HG03571 (cell line): ENCODE measurements around the gene KRT74.
"Not testable (repeated sequence)": the region's sequence is repeated elsewhere in the genome, so short reads cannot be mapped to it uniquely, and the experiment has no call there.

ENCODE experiments used
- ATAC-seq: cut with Tn5 transposase; IDR thresholded peaks from one replicate; pipeline ENCODE4 v1.9.1; 2021; ENCODE audit not compliant: unreplicated experiment

KRT74 gene

DNA sequence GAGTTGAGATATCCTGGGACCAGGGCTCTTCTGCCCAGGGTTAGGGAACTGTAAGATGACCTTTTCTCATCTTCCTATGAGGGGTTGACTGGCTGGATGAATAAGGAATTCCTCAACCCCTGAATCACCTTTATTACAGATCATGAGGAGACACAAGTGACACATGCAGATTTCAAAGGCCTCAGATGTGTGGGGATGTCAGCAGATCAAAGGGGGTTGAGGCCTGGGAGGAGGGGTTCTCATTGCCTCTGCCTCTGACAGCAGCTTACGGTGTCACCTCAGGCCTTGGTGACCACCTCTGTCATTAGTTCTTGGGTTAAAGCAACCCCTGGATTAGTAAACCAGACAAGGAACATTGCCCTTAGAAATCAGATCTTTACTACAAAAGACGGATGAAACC, 29.7 kb upstream of the KRT74 start:
- ATAC-seq, result no peak

DNA sequence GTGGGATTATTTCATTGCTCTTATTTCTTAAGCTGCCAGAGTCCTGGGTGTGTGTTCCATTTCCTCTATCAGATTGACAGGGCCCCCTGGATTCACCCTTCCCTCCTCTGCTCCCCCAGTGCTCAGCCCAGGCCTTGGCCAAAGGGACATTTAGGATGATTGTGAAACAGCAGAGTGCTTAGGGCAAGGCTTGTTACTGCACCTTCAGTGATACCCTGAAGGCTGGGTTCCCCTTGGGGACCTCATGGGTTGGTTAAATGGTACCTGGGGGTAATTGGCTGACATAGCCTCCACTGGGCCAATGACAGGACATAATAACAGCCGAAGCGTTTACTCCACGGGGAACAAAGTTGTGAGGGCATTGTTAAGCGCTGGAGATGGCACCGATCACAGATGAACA, 28.9 kb upstream of the KRT74 start:
- no peak for ATAC-seq

DNA sequence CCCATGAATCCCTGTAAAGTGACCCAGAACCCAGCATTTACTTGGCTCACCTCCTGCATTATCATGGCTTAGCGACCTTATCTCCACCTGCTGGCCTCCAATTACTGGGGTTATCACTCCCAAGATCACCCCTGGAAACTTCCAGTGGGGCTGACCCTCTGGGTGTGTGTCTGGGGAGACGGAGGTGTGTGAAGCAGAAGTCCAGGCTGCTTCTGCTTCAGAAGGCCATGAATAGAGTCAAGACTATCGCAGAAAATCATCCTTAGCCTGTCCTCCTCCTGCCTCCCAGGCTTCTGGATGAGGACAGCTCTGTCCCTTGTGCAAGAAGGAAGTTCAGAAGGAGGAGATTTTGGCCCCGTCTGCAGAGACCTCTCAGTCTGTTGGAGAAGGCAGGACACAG, 28.0 kb upstream of the KRT74 start:
- no peak for ATAC-seq

DNA sequence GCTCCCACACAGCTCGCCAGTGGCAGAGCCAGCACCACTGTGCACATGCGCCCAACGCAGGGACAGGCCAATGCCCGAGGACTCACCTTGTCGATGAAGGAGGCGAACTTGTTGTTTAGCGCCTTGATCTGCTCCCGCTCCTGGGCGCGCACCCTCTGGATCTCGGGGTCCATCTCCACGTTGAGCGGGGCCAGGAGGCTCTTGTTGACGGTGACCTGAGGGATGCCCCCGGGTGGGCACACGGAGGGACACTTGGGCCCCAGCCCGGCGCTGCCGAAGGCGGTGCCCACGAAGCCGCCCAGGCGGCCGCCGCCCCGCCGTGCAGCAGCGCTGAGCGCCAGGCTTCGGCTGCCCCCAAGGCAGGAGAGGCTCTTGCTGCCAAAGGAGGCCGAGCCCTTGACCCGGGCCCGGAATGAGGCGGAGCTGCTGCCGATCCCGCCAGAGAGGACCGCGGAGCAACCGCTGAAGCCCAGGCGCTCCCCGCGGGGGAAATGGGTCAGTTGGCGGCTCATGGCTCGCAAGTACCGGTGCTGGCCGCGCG, 27.4 kb upstream of the KRT74 start, which contains the start of gene KRT72:
KRT72 (minus strand) TSS at position 523 of the 541 bp plus-strand sequence; CDS start at position 512, 11 bp downstream.
- no peak for ATAC-seq

DNA sequence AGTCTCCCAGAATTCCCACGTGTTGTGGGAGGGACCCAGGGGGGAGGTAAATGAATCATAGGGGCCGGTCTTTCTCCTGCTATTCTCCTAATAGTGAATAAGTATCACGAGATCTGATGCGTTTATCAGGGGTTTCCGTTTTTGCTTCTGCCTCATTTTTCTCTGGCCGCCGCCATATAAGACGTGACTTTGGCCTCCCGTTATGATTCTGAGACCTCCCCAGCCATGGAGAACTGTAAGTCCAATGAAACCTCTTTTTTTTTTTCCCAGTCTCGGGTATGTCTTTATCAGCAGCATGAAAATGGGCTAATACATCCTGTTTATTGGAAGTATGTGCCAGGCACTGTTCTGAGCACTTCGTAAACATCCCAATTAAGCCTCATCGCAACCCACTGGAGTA, 26.8 kb upstream of the KRT74 start:
- ATAC-seq, result no peak

DNA sequence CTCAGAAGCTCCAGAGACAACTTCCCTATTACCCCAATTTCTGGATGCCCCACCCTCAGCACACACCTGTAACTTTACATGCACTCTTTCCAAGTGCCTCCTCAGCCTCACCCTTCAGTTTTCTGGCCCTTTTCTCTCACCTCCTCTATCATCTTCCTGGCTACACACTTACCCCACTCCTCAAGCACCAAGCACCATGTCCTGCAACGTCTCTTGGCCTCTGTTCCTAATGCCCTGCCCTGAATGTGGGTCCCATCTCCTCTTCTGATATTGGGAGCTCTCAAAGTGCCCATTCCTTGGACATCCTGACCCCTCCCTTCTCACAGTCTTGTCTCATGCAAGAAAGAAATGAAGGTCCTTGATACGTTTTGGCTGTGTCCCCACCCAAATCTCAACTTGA, 26.4 kb upstream of the KRT74 start:
- ATAC-seq, result no peak

DNA sequence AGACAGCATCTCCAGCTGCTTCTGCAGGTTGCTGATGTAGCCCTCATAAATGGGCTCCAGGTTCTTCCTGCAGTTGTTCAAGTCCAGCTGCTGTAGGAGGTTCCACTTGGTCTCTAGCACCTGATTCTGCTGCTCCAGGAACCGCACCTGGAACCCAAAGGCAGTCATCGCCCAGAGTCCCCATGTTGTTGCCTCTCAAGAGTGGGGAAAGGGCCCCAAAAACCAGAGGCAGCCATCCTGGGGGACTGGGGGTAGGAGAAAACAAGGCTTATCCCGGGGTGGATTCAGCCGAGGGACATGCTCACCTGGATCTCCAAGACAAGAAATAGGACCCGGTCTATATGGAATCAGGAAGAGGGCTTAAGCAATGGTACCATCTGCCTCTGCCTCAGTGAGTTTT, 25.3 kb upstream of the KRT74 start:
- no peak for ATAC-seq

DNA sequence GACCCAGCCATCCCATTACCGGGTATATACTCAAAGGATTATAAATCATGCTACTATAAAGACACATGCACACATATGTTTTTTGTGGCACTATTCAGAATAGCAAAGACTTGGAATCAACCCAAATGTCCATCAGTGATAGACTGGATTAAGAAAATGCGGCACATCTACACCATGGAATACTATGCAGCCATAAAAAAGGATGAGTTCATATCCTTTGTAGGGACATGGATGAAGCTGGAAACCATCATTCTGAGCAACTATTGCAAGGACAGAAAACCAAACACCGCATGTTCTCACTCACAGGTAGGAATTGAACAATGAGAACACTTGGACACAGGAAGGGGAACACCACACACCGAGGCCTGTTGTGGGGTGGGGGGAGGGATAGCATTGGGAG, 20.6 kb upstream of the KRT74 start:
- ATAC-seq, result not testable (repeated sequence)

DNA sequence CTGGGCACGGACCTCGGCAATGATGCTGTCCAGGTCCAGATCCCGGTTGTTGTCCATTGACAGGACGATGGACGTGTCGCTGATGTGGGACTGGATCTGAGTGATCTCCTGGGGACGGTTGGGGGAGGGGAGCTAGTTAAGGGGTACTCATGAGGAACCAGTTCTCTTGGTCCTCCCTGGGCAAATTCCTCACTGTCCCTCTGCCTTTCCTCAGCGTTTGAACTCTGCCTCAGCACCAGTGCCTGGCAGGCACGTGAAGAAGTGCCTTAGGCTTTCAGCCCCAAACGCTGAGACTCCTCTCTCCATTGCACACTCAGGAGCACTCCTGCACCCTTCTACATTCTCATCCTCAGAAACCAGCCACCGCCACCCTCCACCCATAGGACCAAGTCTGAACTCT, 17.9 kb upstream of the KRT74 start:
- no peak for ATAC-seq

DNA sequence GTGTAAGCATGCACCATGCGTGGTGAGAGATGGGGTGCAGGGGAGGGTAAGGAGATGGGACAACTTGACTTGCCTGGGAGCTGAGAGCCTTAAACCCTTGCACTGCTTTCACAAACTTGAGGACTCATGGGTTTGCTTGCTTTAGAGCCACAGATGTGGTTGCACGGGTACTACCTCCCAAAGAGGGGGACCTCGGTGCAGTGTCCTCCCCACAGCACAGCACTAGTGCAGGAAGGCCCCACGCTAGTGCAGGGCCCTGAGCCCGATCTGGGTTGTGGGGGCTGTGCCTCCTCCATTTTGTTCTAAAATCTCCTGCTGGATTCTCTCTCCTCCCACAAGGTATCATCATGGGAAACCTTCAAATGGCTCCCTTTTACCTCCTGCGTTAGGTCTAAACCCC, 16.4 kb upstream of the KRT74 start:
- no peak for ATAC-seq

DNA sequence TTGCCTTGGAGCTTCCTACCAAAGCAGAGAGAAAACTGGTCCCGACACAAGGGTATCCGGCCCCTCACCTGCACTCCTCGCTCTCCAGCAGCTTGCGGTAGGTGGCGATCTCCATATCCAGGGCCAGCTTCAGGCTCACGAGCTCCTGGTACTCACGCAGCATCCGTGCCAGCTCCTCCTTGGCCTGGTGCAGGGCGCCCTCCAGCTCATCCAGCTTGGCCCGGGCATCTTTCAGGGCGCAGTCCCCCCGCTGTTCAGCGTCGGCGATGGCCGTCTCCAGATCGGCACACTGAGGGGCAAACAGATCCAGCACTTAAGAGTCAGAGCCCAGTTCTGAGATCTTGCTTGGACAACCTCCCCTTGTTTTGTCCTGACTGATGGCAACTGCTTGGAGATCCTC, 13.9 kb upstream of the KRT74 start:
- no peak for ATAC-seq

DNA sequence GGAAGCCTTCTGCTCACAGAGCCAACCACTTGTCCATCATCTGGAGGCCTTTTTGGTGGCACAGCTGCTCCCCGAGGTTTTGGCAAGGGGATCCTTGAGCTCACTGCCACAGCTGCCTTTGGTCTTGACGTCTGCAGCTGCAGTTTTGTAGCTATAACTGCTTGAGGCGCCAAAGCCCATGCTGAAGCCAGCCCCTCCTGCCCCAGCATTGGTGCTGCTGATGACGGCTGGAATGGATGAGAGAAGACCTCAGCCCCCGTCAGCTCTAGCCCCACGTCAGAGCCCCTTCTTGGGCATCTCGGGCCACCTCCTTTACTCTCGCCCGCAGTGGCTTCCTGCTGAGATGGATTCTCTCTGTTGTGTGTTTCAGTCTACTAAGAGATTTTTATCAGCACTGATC, 12.3 kb upstream of the KRT74 start:
- ATAC-seq, result no peak

DNA sequence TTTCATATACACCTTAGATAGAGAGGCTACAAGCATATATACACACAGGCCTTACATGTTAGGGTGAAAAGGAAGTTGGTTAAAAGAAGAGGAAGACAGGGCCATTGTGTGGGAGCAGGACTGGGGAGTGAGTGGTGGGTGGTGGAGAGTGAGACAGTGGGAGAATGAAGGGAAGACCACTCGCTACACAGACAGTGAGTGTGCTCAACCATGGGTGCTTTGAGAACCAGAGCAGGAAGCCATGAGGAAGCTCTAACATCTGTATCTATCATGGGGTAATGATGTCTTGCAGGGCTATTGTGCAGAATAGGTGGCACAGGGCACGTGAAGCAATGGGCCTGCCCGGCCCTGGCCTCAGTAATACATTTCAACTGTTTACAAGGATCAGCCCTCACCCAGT, 11.4 kb upstream of the KRT74 start:
- no peak for ATAC-seq

DNA sequence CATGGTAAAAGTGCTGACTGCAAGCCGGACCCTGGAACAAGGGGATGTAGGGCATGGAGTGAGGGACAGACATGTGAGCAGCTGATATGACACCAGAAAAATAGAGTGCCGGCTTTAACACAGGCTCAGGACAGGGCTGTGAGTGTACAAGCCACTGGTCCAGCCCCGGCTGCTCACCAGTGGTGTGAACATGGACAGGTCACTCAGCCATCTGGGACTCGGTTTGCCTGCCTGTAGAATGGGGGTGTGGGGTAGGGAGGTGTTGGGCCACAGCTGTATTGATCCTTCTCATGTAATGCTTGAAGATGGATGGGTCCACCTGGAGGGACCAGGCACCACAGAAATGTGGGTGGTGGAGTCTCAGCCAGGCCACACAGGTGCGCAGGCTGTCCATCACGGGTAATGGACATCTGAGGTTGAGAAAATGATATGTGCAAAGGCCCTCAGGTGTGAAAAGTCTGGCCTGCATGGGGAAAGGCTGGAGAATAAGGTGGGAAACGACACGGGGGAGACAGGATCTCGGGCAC, 10.6 kb upstream of the KRT74 start:
- no peak for ATAC-seq

DNA sequence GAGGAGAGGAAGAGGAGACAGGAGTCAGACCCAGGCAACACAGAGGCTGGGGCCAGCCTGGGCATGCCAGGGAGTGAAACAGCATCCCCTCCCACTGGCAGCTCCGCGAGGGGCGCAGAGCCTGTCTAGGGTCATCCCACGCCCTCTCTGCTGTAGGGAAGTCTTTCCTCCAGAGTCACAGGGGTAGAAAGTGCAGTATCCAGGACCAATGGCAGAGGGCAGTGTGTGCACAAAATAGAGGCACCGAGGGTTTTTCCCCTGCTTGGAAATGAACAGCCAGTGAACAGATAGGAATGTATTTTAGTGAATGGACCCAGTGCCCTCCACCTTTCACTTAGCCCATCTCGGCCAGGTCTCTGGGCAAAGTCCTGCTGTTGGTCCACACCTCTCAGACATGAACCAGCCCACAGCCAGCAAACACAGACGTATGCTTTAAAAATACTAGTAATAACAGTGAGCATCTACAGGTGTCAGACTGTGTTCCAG, 9.4 kb upstream of the KRT74 start:
- ATAC-seq, result no peak

DNA sequence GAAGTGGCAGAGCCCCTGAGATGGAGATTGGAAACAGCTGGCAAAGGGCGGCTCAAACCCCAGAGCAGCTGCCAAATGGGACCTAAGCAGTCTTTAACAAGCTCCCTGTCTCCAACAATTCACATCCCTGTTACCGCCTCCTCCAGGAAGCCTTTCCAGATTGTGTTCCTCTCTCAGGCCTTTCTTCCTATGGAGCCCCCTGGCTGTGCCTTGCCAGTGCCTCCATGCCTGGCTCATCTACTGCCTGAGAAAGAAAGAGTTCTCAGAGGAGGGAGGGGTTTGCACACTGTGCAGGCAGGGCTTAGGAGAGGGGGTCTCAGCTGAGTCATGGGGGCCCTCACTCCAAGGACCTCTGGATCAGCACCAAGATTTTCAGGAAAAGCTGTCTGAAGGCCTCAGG, 8.8 kb upstream of the KRT74 start:
- ATAC-seq, result no peak

DNA sequence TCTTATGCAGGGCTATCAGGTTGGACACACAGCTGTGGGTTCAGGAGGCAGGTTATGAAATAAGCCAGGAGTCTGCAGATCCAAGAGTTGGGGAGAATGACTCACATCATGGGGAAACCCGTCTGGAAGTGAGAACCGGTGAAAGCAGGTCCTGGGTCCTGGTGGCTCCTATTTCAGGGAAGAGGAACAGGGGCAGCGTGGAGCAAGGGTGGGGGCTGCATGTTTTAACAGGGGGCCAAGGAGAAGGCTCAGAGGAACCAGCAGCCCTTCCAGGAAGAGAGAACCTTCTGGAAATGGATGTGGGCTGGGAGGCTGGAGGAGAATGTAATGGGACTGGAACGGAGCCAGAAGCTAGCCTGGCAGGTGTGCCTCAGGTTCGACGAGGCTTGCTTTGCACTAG, 7.8 kb upstream of the KRT74 start:
- ATAC-seq, result no peak

DNA sequence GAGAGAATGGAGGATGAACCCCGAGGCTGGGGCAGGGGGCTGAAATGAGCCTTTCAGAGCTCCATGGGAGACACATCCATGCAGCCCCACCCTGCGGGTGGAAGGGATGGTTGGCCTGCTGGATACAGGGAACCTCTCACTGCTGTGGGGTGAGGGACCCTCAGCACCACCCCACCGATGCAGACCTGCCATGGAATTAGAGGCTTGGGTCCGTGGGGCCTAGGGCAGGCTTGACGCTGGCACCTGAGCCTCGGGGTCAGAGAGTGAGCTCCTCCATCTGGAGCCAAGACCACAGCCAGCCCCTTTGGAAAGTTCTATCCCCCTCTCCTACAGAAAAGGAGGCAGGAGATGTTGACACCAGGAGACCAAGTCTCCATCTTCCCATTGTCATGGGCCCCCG, 7.4 kb upstream of the KRT74 start:
- no peak for ATAC-seq

DNA sequence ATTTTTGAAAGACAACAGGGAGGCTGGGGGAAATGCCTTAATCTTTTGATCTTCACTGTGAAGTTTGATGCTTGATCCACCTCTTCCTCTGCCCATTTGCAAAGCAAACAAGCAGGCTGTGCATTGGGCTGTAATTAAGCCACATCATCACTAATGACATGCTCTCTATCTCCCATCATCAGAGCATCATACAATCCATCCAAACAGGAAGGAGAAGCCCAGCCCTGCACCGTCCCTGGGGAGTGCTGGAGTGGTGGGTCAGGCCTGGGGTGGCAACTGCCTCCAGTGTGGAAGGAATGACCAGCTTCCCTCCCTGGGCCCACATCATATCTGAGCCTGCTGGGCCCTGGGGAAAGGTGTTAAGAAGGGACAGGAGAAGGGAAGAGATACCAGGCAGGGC, 6.9 kb upstream of the KRT74 start:
- no peak for ATAC-seq

DNA sequence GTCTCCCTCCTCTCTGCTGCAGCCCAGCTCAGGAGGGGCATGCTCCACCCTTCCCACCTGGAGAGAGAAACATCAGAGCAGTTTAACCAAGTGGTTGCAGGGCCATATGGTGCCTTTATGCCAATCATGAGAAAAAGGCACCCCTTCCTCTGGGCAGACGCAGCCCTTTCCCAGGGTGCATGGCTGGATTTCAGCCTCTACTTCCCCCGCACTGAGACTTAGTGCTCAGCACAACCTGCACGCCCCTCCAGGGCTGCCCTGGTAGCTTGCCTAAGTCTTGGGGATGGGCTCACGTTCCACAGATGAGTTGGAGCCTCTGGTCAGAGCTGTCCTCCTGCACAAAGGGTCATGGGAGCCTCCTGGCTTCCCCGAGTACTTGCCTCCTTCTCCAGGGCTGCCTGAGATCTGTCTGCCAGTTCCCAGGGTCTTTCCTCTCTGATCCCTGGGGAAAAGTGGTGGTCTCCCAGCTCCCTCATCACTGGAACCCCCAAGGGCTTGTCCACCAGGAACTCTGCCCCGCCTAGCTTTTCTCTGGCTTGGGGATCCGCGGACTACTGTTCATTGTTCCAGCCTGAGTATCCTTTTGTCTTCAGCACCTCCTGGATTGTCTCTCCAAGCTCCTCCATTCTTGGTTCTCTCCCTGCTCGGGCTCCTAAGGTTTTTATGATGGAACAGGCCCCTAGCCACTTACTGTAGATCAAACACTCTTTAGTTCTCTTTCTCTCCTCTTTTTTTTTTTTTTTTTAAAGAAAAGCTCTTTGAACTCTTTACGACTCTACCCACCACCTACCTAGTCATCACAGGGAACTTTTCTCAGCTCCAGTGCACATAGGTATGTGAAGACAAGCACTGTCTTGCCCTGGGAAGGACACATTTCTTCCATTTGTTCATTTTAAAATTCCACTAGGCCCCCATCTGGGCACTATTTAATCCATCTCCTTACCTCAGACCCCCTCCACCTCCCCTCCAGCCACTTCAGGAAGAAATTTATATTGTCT, 6.1 kb upstream of the KRT74 start:
- no peak for ATAC-seq

DNA sequence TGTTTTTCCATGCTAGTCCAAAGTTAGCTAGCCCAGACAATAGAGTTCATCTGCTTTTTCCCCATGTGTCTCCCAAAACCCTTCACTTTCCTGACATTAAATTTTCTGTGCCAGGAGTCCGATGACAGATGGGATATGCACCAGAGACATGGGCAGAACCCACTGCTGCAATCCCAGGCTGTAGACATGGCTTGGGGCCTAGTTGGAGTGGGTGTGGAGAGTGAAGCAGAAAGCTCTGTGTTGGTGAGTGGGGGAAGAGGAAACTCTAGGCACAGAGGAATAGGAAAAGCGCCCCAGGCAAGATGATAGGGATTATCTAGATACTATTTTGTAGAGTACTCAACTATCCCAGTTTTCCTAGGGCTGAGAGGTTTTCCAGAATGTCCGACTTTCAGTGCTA, 4.8 kb upstream of the KRT74 start:
- no peak for ATAC-seq

DNA sequence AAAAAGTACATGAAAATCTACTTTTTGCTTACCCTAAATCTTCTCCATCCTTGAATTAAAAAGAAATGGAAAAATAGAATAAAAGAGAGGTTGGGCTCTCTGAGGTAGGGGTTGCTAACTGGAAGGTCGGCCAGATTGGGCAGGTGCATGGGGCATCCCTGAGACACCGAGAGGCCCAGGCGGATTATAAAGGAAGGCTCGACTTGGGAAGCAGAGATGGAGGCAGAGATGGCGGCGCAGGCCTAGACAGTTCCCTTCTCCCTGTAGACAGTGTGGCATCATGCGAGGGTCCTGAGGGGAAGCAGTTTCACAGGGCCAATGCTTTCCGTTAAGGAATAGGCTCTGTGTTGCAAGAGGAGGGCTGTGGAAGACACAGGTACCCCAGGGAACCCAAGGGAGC, 3.7 kb upstream of the KRT74 start:
- ATAC-seq, result no peak
